SU-DHL-6 (cell line): ENCODE measurements around the gene DNMT1.

Experiments
- CTCF ChIP-seq: fragments of 200-600 bp; sonication (generic); IDR thresholded peaks from one replicate; pipeline ENCODE4 v1.5.1; 2017; ENCODE audit warnings: antibody characterized with exemption, mild to moderate bottlenecking, low read length, moderate library complexity; ENCODE audit not compliant: insufficient read depth, poor library complexity, severe bottlenecking
- EZH2phosphoT487 ChIP-seq: fragments of 200-600 bp; sonication (generic), shearing (Covaris generic); conservative IDR thresholded peaks from 2 replicates; pipeline ENCODE4 v1.6.1; 2018; ENCODE audit warnings: mild to moderate bottlenecking, antibody characterized with exemption, low read length, moderate library complexity, mixed read lengths

- TF ChIP-seq CTCF (no peak), EZH2phosphoT487 (no peak)
Observed at GRCh38 chr19:10217085-10217484, 22.3 kb upstream of the DNMT1 start.
